ENCODE measurements around the gene TBC1D22A.

Gene TBC1D22A

GRCh38 chr22:46737105-46737975 is 25.1 kb upstream of the TBC1D22A start:
- no peak for DNase-seq (ENCODE audit: low spot score)

GRCh38 chr22:46737976-46738646 is 24.3 kb upstream of the TBC1D22A start, which contains the start of gene CERK:
CERK (minus strand) TSS chr22:46738252; CDS start chr22:46738148, 104 bp downstream.
- DNase-seq (ENCODE audit: low spot score), result peak; percentile 57

GRCh38 chr22:46738647-46739093 is 23.8 kb upstream of the TBC1D22A start:
- DNase-seq (ENCODE audit: low spot score), result no peak

GRCh38 chr22:46739094-46739870 is 23.2 kb upstream of the TBC1D22A start:
- DNase-seq (ENCODE audit: low spot score), result no peak

- DNase-seq (ENCODE audit: low spot score), result no peak
Measured at GRCh38 chr22:46740910-46741780, 21.3 kb upstream of the TBC1D22A start.

GRCh38 chr22:46741974-46742519 is 20.4 kb upstream of the TBC1D22A start:
- no peak for DNase-seq (ENCODE audit: low spot score)

- no peak for DNase-seq (ENCODE audit: low spot score)
Measured at GRCh38 chr22:46742576-46743221, 19.8 kb upstream of the TBC1D22A start.

GRCh38 chr22:46744581-46744980 is 17.9 kb upstream of the TBC1D22A start:
- no peak for DNase-seq (ENCODE audit: low spot score)

GRCh38 chr22:46746192-46746591 is 16.3 kb upstream of the TBC1D22A start:
- DNase-seq (ENCODE audit: low spot score), result no peak

- no peak for DNase-seq (ENCODE audit: low spot score)
Measured at GRCh38 chr22:46746620-46747019, 15.8 kb upstream of the TBC1D22A start.

- DNase-seq (ENCODE audit: low spot score), result no peak
Measured at GRCh38 chr22:46747646-46748045, 14.8 kb upstream of the TBC1D22A start.

GRCh38 chr22:46748206-46748907 is 14.1 kb upstream of the TBC1D22A start:
- DNase-seq (ENCODE audit: low spot score), result no peak

GRCh38 chr22:46748908-46749675 is 13.4 kb upstream of the TBC1D22A start:
- DNase-seq (ENCODE audit: low spot score), result peak; percentile 96

- DNase-seq (ENCODE audit: low spot score), result no peak
Measured at GRCh38 chr22:46749682-46750529, 12.5 kb upstream of the TBC1D22A start.

- DNase-seq (ENCODE audit: low spot score), result no peak
Measured at GRCh38 chr22:46750530-46750800, 12.0 kb upstream of the TBC1D22A start.

GRCh38 chr22:46750863-46751443 is 11.5 kb upstream of the TBC1D22A start:
- no peak for DNase-seq (ENCODE audit: low spot score)

- no peak for DNase-seq (ENCODE audit: low spot score)
Measured at GRCh38 chr22:46752286-46752987, 10.0 kb upstream of the TBC1D22A start.

- DNase-seq (ENCODE audit: low spot score), result no peak
Measured at GRCh38 chr22:46752988-46753310, 9.5 kb upstream of the TBC1D22A start.

Data from kidney capillary endothelial cell (primary cell).